ENCODE results near the gene PGBD5.

- TF ChIP-seq POLR2A (IDR thresholded peaks at IDR 0.05) = no peak
- TF ChIP-seq CTCF (IDR thresholded peaks at IDR 0.05) = no peak
Observed at GRCh38 chr1:230322421-230322756, 103.7 kb downstream of the PGBD5 start.
